Measurements from ENCODE around the gene COBL. TPM values are rescaled to one million over a fixed set of nuclear protein-coding genes. Genes with fewer than 3 reads are reported as not detected.

COBL gene
- total RNA-seq, 6 experiments from 2014 or later = not detected

DNA sequence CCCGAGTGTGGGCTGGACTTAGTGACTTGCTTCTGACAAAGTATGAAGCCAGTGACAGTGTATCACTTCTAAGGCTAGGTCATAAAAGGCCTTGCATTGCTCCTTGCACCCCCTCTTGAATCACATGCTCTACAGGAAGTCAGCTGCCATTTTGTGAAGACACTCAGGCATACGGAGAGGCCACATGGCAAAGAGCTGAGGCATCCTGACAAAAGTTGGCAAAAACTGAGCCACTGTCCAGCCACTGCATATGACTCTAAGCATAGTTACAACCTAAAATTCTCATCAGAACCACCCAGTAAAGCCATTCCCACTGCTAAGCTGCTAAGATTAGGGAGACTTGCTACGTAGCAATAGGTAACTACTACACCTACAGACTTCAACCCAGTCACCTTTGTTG, 18.6 kb downstream of the COBL start:
- no peak overlapping the region for H3K4me3 Mint-ChIP-seq
- peaks cover 8% of the 10 kb centered on the region; the same call in 1 of the 2 replicates for H3K9me3 Mint-ChIP-seq

DNA sequence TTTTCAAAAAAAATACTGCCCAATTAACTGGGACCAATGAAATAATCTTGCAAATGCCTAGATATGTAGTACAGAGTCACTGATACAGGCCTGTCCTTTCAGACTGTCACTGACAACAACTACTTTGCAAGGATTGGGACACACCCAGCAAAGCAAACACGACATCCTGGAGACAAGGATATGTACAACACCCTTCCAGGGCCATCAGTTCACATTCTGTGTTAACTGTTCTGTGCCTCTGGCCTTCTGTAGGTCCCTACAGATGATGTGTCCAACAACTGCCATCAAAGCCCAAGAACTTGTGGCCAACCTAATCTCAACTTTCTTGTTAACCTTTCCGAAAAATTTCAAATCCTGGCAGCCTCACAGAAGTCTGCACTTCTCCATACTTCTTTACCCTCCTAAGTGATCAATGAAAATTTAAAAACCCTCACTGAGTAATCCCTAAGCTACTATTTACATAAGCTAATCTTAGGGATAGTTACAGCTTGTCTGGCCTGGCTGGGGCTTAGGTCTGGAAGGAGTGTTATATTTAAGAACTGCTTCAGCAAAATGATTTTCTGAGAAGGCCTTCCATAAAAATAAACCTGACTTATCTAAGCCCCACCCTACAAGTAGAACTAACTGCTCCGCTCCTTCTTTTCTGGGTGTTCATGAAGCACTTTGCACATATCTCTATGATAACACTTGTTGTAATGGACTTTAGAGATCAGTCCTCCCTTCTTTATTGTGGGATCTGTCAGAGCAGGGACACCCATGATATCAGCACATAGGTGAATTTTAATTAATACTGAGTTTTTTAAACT, 21.0 kb downstream of the COBL start:
- DNase-seq = no peak
- Mint-ChIP-seq H3K36me3 (ENCODE audit: low read depth) (no peaks in the 10 kb centered on the region), H3K4me3 (no peak overlapping the region), H3K4me1 (ENCODE audit: low read depth) (no peaks in the 10 kb centered on the region), H3K9me3 (peaks cover 6% of the 10 kb centered on the region), H3K27me3 (ENCODE audit: insufficient read depth) (no peaks in the 10 kb centered on the region; the same call in 1 of the 2 replicates), H3K27ac (no peak overlapping the region)
- TF ChIP-seq, protein P1, sequence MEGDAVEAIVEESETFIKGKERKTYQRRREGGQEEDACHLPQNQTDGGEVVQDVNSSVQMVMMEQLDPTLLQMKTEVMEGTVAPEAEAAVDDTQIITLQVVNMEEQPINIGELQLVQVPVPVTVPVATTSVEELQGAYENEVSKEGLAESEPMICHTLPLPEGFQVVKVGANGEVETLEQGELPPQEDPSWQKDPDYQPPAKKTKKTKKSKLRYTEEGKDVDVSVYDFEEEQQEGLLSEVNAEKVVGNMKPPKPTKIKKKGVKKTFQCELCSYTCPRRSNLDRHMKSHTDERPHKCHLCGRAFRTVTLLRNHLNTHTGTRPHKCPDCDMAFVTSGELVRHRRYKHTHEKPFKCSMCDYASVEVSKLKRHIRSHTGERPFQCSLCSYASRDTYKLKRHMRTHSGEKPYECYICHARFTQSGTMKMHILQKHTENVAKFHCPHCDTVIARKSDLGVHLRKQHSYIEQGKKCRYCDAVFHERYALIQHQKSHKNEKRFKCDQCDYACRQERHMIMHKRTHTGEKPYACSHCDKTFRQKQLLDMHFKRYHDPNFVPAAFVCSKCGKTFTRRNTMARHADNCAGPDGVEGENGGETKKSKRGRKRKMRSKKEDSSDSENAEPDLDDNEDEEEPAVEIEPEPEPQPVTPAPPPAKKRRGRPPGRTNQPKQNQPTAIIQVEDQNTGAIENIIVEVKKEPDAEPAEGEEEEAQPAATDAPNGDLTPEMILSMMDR (IDR thresholded peaks at IDR 0.05) = no peak

More for the DNA sequence above, 18.6 kb downstream of the COBL start:
- H3K27ac Mint-ChIP-seq = no peak overlapping the region
- H3K27me3 Mint-ChIP-seq (ENCODE audit: insufficient read depth) = peaks cover 4% of the 10 kb centered on the region; the same call in 1 of the 2 replicates
- no peak for DNase-seq
- TF ChIP-seq, protein P1 (IDR thresholded peaks at IDR 0.05) = no peak
- peaks cover 4% of the 10 kb centered on the region; the same call in 1 of the 2 replicates for H3K4me1 Mint-ChIP-seq (ENCODE audit: low read depth)
- no peaks in the 10 kb centered on the region for H3K36me3 Mint-ChIP-seq (ENCODE audit: low read depth)

DNA sequence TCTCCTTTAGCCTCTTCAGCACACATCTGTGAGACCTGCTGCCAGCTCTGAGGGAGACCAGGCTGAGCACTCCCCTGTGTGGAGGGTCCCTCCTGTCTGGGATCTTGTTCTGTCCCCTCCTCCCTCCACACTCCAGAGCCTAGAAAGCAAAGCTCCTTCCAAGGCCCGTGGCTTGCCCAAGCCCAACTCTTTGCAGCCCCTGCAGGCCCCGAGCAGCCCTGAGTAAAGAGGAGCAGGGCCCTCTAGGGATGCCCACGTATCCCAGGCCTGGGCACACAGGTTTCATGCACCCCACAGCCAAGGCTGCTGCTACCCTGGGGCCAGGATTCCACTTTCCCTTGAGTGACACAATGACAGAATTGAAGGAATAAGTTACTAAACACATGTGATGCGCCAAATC, 24.0 kb downstream of the COBL start:
- TF ChIP-seq, protein P1 (IDR thresholded peaks at IDR 0.05) = no peak
- Mint-ChIP-seq H3K27me3 (ENCODE audit: insufficient read depth) (no peaks in the 10 kb centered on the region; the same call in none of the 2 replicates), H3K9me3 (peaks cover 8% of the 10 kb centered on the region), H3K4me3 (no peak overlapping the region), H3K4me1 (ENCODE audit: low read depth) (no peaks in the 10 kb centered on the region), H3K36me3 (ENCODE audit: low read depth) (no peaks in the 10 kb centered on the region), H3K27ac (no peak overlapping the region)
- DNase-seq = no peak

DNA sequence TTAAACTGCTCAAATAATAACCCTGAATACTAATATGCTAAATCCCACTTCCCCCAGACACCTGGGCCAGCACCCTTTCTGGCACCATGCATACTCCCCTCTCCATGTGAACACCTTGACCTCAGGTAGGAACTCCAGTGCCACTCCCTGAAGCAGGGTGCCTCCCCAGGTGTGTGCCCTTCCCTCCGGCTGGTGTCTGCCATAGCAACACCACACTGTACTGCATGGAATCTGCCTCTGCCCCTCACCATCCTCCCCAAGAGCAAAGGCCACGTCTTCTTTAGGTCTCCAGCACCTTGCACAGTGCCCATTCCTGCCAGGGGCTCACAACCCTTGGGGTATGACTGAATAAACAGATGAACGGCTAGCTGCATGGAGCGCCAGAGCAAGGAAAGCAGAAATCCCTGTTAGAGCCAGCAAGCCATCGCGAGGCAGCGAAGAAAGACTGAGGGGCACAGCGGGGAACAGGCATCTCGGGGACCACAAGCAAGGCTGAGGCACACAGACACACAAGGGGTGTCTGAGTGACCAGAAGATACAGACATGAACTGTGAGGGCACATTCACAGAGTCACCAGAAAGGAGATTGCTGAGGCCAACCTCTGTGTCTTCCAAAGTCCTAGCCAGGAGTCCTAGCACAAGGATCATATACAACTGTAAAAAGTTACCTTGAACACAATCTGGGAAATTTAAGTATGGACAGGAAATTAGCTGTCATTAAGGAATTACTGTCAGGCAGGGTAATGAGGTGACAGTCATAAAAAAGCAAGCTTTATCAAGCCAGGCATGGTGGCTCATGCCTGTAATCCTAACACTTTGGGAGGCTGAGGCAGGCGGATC, 25.7 kb downstream of the COBL start:
- TF ChIP-seq, protein P1 (IDR thresholded peaks at IDR 0.05) = no peak
- Mint-ChIP-seq H3K4me1 (ENCODE audit: low read depth) (no peaks in the 10 kb centered on the region), H3K27me3 (ENCODE audit: insufficient read depth) (no peaks in the 10 kb centered on the region; the same call in none of the 2 replicates), H3K4me3 (no peak overlapping the region), H3K9me3 (peaks cover 8% of the 10 kb centered on the region), H3K36me3 (ENCODE audit: low read depth) (no peaks in the 10 kb centered on the region), H3K27ac (no peak overlapping the region)
- no peak for DNase-seq

DNA sequence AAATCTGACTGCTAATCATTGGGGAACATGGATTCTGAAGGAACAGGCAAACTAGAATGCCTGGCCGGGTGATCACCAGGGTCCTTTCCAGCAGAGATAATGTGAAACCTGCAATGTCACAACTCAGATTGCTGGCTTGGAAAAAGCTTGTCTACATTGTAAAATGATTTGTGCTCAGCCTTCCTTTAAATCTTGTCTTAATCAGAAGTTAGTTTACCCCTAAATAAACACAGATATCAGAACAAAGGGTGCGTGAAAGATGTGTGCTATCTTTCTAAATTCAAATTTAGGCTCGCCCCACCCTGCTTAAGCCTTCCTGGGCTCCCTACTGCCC, 26.3 kb downstream of the COBL start:
- TF ChIP-seq, protein P1 (IDR thresholded peaks at IDR 0.05) = no peak
- no peaks in the 10 kb centered on the region for H3K4me1 Mint-ChIP-seq (ENCODE audit: low read depth)
- H3K9me3 Mint-ChIP-seq = peaks cover 8% of the 10 kb centered on the region
- H3K27ac Mint-ChIP-seq = no peak overlapping the region
- no peaks in the 10 kb centered on the region; the same call in none of the 2 replicates for H3K27me3 Mint-ChIP-seq (ENCODE audit: insufficient read depth)
- H3K36me3 Mint-ChIP-seq (ENCODE audit: low read depth) = no peaks in the 10 kb centered on the region
- DNase-seq = no peak
- H3K4me3 Mint-ChIP-seq = no peak overlapping the region

Measured in HFFc6 (cell line).